Esophagus mucosa (tissue), 1 donor: ENCODE results near the gene BIRC2. TPM values are rescaled to one million over a fixed set of nuclear protein-coding genes. Genes with fewer than 3 reads are reported as not detected.
A peak's percentile ranks its signal among the peaks of the same experiment; 100 is the strongest.

Experiments used
- ATAC-seq: fragments of 200-7000 bp; cut with Tn5 transposase; one replicate; pipeline ENCODE4 v1.9.1; 2020
- total RNA-seq: library from RNA; stranded (reverse); gene quantifications from one replicate; pipeline ENCODE4 v1.2.4, GENCODE V29; 2023
- donor health status: DM: yes; HTN: yes; CAD: no.

The BIRC2 gene
- total RNA-seq, 1 donor from 2014 or later = 22.1 TPM

- ATAC-seq = no peak
These were observed 28.8 kb downstream of the BIRC2 start for GRCh38 chr11:102375720-102376399.

- no peak for ATAC-seq
These were observed 30.9 kb downstream of the BIRC2 start for GRCh38 chr11:102377891-102378290.

- no peak for ATAC-seq
These were observed 31.8 kb downstream of the BIRC2 start for GRCh38 chr11:102378818-102379217.

GRCh38 chr11:102382384-102382783 lies 35.4 kb downstream of the BIRC2 start:
- ATAC-seq = no peak

- ATAC-seq = no peak
These were observed 36.8 kb downstream of the BIRC2 start for GRCh38 chr11:102383839-102384238.

GRCh38 chr11:102384419-102385079 lies 37.5 kb downstream of the BIRC2 start:
- ATAC-seq = no peak

GRCh38 chr11:102385085-102386007 lies 38.3 kb downstream of the BIRC2 start:
- no peak for ATAC-seq

- ATAC-seq = no peak
These were observed 39.2 kb downstream of the BIRC2 start for GRCh38 chr11:102386136-102386734.

GRCh38 chr11:102387043-102387781 lies 40.2 kb downstream of the BIRC2 start:
- no peak for ATAC-seq

- ATAC-seq = peak; percentile 79
These were observed 42.2 kb downstream of the BIRC2 start for GRCh38 chr11:102389253-102389652.

GRCh38 chr11:102390667-102391465 lies 43.9 kb downstream of the BIRC2 start:
- ATAC-seq = peak; percentile 81

- peak; percentile 9 for ATAC-seq
These were observed 44.7 kb downstream of the BIRC2 start for GRCh38 chr11:102391549-102392237.

- no peak for ATAC-seq
These were observed 46.3 kb downstream of the BIRC2 start for GRCh38 chr11:102393272-102393730.

GRCh38 chr11:102395720-102396393 lies 48.8 kb downstream of the BIRC2 start:
- ATAC-seq = no peak

GRCh38 chr11:102396708-102397563 lies 49.9 kb downstream of the BIRC2 start:
- no peak for ATAC-seq

GRCh38 chr11:102398297-102398696 lies 51.3 kb downstream of the BIRC2 start:
- no peak for ATAC-seq

- peak; percentile 55 for ATAC-seq
These were observed 52.2 kb downstream of the BIRC2 start for GRCh38 chr11:102399189-102399588.

GRCh38 chr11:102400603-102401002 lies 53.6 kb downstream of the BIRC2 start:
- ATAC-seq = no peak

- no peak for ATAC-seq
These were observed 54.9 kb downstream of the BIRC2 start for GRCh38 chr11:102401905-102402304.
